GM12801 (cell line): ENCODE data around the gene AFAP1L1.
A peak's percentile ranks its signal among the peaks of the same experiment; 100 is the strongest.

ENCODE experiments used
- CTCF ChIP-seq: IDR thresholded peaks from one replicate; pipeline ENCODE4 v1.5.1; 2011; ENCODE audit warnings: control low read depth; ENCODE audit not compliant: insufficient read length; ENCODE audit errors: extremely low read depth

Gene AFAP1L1

GRCh38 chr5:149381261-149381985 is 109.8 kb downstream of the AFAP1L1 start:
- TF ChIP-seq CTCF = no peak

GRCh38 chr5:149381986-149382338 is 110.3 kb downstream of the AFAP1L1 start:
- TF ChIP-seq CTCF = peak; percentile 74

GRCh38 chr5:149382517-149383220 is 111.0 kb downstream of the AFAP1L1 start:
- no peak for TF ChIP-seq CTCF

- TF ChIP-seq CTCF = no peak
Observed at GRCh38 chr5:149383399-149383798, 111.7 kb downstream of the AFAP1L1 start.

GRCh38 chr5:149386166-149386565 is 114.5 kb downstream of the AFAP1L1 start:
- no peak for TF ChIP-seq CTCF

- TF ChIP-seq CTCF = no peak
Observed at GRCh38 chr5:149387081-149387631, 115.5 kb downstream of the AFAP1L1 start.

- no peak for TF ChIP-seq CTCF
Observed at GRCh38 chr5:149387982-149388381, 116.3 kb downstream of the AFAP1L1 start.
